Renal cortical epithelial cell (primary cell): ENCODE data around the gene ARL4D. TPM values are rescaled to one million over a fixed set of nuclear protein-coding genes. Genes with fewer than 3 reads are reported as not detected.

Source experiments
- total RNA-seq: library from RNA; depleted of rRNA; stranded (reverse); fragments of >200 nt; gene quantifications from 2 replicates; pipeline ENCODE4 v1.2.3, GENCODE V29; 2014

ARL4D gene
- total RNA-seq, 1 donor from 2014 or later, result 26.5 TPM

Other genes starting within 250 kb of the ARL4D start
- 73.6 and 141 TPM in 2 replicates for gene NBR1, start 227.8 kb upstream of the ARL4D start, total RNA-seq
- gene TMEM106A, start 187.1 kb upstream of the ARL4D start, total RNA-seq, result 2.3 and 2.4 TPM in 2 replicates
- not detected in 2 replicates for gene CCDC200, start 170.4 kb upstream of the ARL4D start, total RNA-seq
- gene RNU2-1, start 165.0 kb upstream of the ARL4D start, total RNA-seq, result not detected in 2 replicates
- 29.3 and 57.4 TPM in 2 replicates for gene DHX8, start 85.0 kb downstream of the ARL4D start, total RNA-seq
- gene ETV4, start 147.3 kb downstream of the ARL4D start, total RNA-seq, result 1.9 and 5.7 TPM in 2 replicates